H1 (cell line): ENCODE measurements around the gene PLEKHB1. TPM values are rescaled to one million over a fixed set of nuclear protein-coding genes. Genes with fewer than 3 reads are reported as not detected.

Experiments
- CTCF ChIA-PET: fragments of 300-600 bp; sonication (Branson Sonifier 250); formaldehyde crosslinking; loops from one replicate; lab custom pipeline; 2021; ENCODE audit not compliant: partially characterized antibody; lab: Charles Lee
- POLR2A ChIA-PET: fragments of 300-600 bp; sonication (Branson Sonifier 250); formaldehyde crosslinking; loops from one replicate; lab custom pipeline; 2021; ENCODE audit warnings: inconsistent platforms; ENCODE audit not compliant: partially characterized antibody; lab: Charles Lee
- DNase-seq, 2 experiments: peaks; one replicate each; pipeline versions ENCODE4 v3.0.0 to v3.0.0-alpha.2; 2010 to 2022; ENCODE audit warnings: low spot score in 2 of 2, low read depth in 1 of 2, mixed read lengths in 1 of 2
- FAIRE-seq: peaks from 2 replicates; lab custom pipeline; 2011; peaks lifted over from hg19 to GRCh38; lab: Jason Lieb, UNC
- H2AFZ ChIP-seq: 2 replicates; pipeline ENCODE4 v1.8.1; 2012; ENCODE audit warnings: low read length, inconsistent platforms
- H2AK5ac ChIP-seq: 2 replicates; pipeline ENCODE4 v1.6.1; 2013; ENCODE audit warnings: low read depth, low read length
- H2BK120ac ChIP-seq: replicated peaks from 2 replicates; pipeline ENCODE3; 2013; ENCODE audit warnings: low read depth, low read length, inconsistent platforms
- H2BK12ac ChIP-seq: 2 replicates; pipeline ENCODE4 v1.6.1; 2013; ENCODE audit warnings: low read depth, low read length
- H2BK15ac ChIP-seq: 2 replicates; pipeline ENCODE4 v1.6.1; 2013; ENCODE audit warnings: low read length
- H2BK20ac ChIP-seq: 2 replicates; pipeline ENCODE4 v1.6.1; 2013; ENCODE audit warnings: low read length
- H2BK5ac ChIP-seq: 2 replicates; pipeline ENCODE4 v1.6.1; 2013; ENCODE audit warnings: low read depth, low read length
- H3K14ac ChIP-seq: 2 replicates; pipeline ENCODE4 v1.6.1; 2013; ENCODE audit warnings: inconsistent platforms; ENCODE audit not compliant: insufficient read length
- H3K18ac ChIP-seq: 2 replicates; pipeline ENCODE4 v1.6.1; 2013; ENCODE audit warnings: low read length; ENCODE audit errors: extremely low read depth
- H3K23ac ChIP-seq: 2 replicates; pipeline ENCODE4 v1.6.1; 2013; ENCODE audit warnings: inconsistent platforms; ENCODE audit not compliant: insufficient read length
- H3K23me2 ChIP-seq: 2 replicates; pipeline ENCODE4 v1.6.1; 2013; ENCODE audit warnings: low read depth, low read length
- H3K27ac ChIP-seq: 2 replicates; pipeline ENCODE4 v1.6.1; 2011; ENCODE audit warnings: low read depth, low read length, inconsistent platforms
- H3K27me3 ChIP-seq, 4 experiments: replicated peaks in 1 of 4; 1 replicate in 1 of 4; 2 replicates in 3 of 4; pipeline versions ENCODE4 v1.6.1 to v1.8.1; 2011 to 2013; ENCODE audit warnings: low read length in 3 of 4, mild to moderate bottlenecking in 3 of 4, inconsistent platforms in 2 of 4, mixed read lengths in 2 of 4, moderate library complexity in 1 of 4; ENCODE audit not compliant: control insufficient read depth in 3 of 4, insufficient read depth in 3 of 4; ENCODE audit errors: extremely low read depth in 1 of 4
- H3K36me3 ChIP-seq, 4 experiments: 2 replicates each; pipeline versions ENCODE4 v1.6.1 to v1.8.1; 2011 to 2013; ENCODE audit warnings: mild to moderate bottlenecking in 4 of 4, low read length in 3 of 4, moderate library complexity in 2 of 4, control low read depth in 1 of 4, inconsistent platforms in 1 of 4; ENCODE audit not compliant: insufficient read depth in 4 of 4, control insufficient read depth in 2 of 4
- H3K4ac ChIP-seq: replicated peaks from 2 replicates; pipeline ENCODE3; 2013; ENCODE audit warnings: low read length, low read depth, mixed read lengths, inconsistent platforms; ENCODE audit not compliant: insufficient read length
- H3K4me1 ChIP-seq, 4 experiments: replicated peaks in 1 of 4; 1 replicate in 1 of 4; 2 replicates in 3 of 4; pipeline versions ENCODE4 v1.6.1 to v1.8.1; 2011 to 2013; ENCODE audit warnings: low read length in 3 of 4, inconsistent platforms in 2 of 4, mixed read lengths in 1 of 4; ENCODE audit not compliant: insufficient read depth in 4 of 4, control insufficient read depth in 3 of 4
- H3K4me2 ChIP-seq, 2 experiments: 2 replicates each; pipeline versions ENCODE4 v1.6.1 to v1.8.1; 2011 to 2013; ENCODE audit warnings: low read depth in 2 of 2, low read length in 2 of 2, control low read depth in 1 of 2, inconsistent platforms in 1 of 2, mild to moderate bottlenecking in 1 of 2; ENCODE audit not compliant: insufficient read depth in 1 of 2
- H3K4me3 ChIP-seq, 4 experiments: fragments of 200-600, 300-600 bp in 1 of 4; sonication (generic), shearing (Covaris generic), sonication (Bioruptor Twin) in 1 of 4; 2 replicates each; pipeline versions ENCODE4 v1.5.1 to v1.8.1; 2011 to 2016; ENCODE audit warnings: low read length in 4 of 4, low read depth in 3 of 4, control low read depth in 2 of 4, inconsistent platforms in 2 of 4, mild to moderate bottlenecking in 2 of 4, mixed read lengths in 1 of 4, moderate library complexity in 1 of 4; ENCODE audit not compliant: insufficient read depth in 2 of 4; ENCODE audit errors: extremely low read depth in 1 of 4
- H3K56ac ChIP-seq: replicated peaks from 2 replicates; pipeline ENCODE3; 2013; ENCODE audit warnings: low read depth, mild to moderate bottlenecking, mixed read lengths, low read length, inconsistent platforms; ENCODE audit not compliant: insufficient read length
- H3K79me1 ChIP-seq: 2 replicates; pipeline ENCODE4 v1.6.1; 2013; ENCODE audit warnings: low read depth, low read length, control low read depth
- H3K79me2 ChIP-seq, 2 experiments: 2 replicates each; pipeline versions ENCODE4 v1.6.1 to v1.8.1; 2012 to 2013; ENCODE audit warnings: low read length in 2 of 2, mild to moderate bottlenecking in 2 of 2, inconsistent platforms in 1 of 2; ENCODE audit not compliant: insufficient read depth in 2 of 2, control insufficient read depth in 1 of 2
- H3K9ac ChIP-seq, 4 experiments: replicated peaks in 1 of 4; 1 replicate in 1 of 4; 2 replicates in 3 of 4; pipeline versions ENCODE4 v1.6.1 to v1.8.1; 2011 to 2013; ENCODE audit warnings: low read depth in 3 of 4, low read length in 3 of 4, control low read depth in 2 of 4, mild to moderate bottlenecking in 2 of 4, moderate library complexity in 2 of 4, inconsistent platforms in 1 of 4; ENCODE audit errors: extremely low read depth in 1 of 4
- H3K9me3 ChIP-seq, 2 experiments: 2 replicates each; pipeline versions ENCODE4 v1.6.1 to v1.8.1; 2012 to 2013; ENCODE audit warnings: mild to moderate bottlenecking in 2 of 2, moderate library complexity in 2 of 2, control low read depth in 1 of 2, inconsistent platforms in 1 of 2, low read depth in 1 of 2, low read length in 1 of 2, mixed read lengths in 1 of 2; ENCODE audit not compliant: insufficient read depth in 2 of 2
- H4K20me1 ChIP-seq, 2 experiments: replicated peaks in 1 of 2; 2 replicates each; pipeline versions ENCODE3 to v1.8.1; 2011 to 2013; ENCODE audit warnings: inconsistent platforms in 2 of 2, low read length in 2 of 2, mild to moderate bottlenecking in 1 of 2; ENCODE audit not compliant: insufficient read depth in 2 of 2, control insufficient read depth in 1 of 2
- H4K5ac ChIP-seq: 2 replicates; pipeline ENCODE4 v1.6.1; 2013; ENCODE audit warnings: low read length, low read depth, mixed read lengths, inconsistent platforms; ENCODE audit not compliant: insufficient read length
- H4K8ac ChIP-seq: 2 replicates; pipeline ENCODE4 v1.8.0; 2013; ENCODE audit warnings: mild to moderate bottlenecking, moderate library complexity, low read length, inconsistent platforms; ENCODE audit not compliant: insufficient read depth; ENCODE audit errors: extremely low read depth
- H4K91ac ChIP-seq: replicated peaks from 2 replicates; pipeline ENCODE3; 2013; ENCODE audit warnings: low read length, mixed read lengths, inconsistent platforms; ENCODE audit not compliant: insufficient read length
- CBX8 ChIP-seq: fragments of 300-800, 300-1000 bp; sonication (generic); IDR thresholded peaks from 2 replicates; pipeline ENCODE4 v1.7.1; 2016; ENCODE audit warnings: low read depth, low read length, borderline replicate concordance
- CHD2 ChIP-seq: IDR thresholded peaks from 2 replicates; pipeline ENCODE4 v1.6.1; 2012; ENCODE audit warnings: low read length, improper control_type of control experiment
- KDM1A ChIP-seq: fragments of 200-600, 300-600 bp; sonication (generic); IDR thresholded peaks from 2 replicates; pipeline ENCODE4 v1.7.1; 2016; ENCODE audit warnings: mild to moderate bottlenecking, low read length, borderline replicate concordance
- SUZ12 ChIP-seq: fragments of 200-600 bp; sonication (generic); IDR thresholded peaks from 2 replicates; pipeline ENCODE4 v1.6.1; 2012; ENCODE audit warnings: mild to moderate bottlenecking, inconsistent platforms, low read length, moderate library complexity, mixed read lengths
- TAF7 ChIP-seq: optimal IDR thresholded peaks from 2 replicates; pipeline ENCODE3; 2011; ENCODE audit warnings: low read depth, mild to moderate bottlenecking, inconsistent platforms, low read length, moderate library complexity, borderline replicate concordance
- WGBS, 2 experiments: shearing (Covaris generic) in 1 of 2; methylation state at CpG; one replicate each; pipeline versions ENCODE4 v1.1.6 to v1.1.7; 2013 to 2015; ENCODE audit warnings: low lambda C conversion rate in 2 of 2, mixed read lengths in 2 of 2, inconsistent platforms in 1 of 2, low coverage in 1 of 2, missing lambda C conversion rate in 1 of 2; ENCODE audit not compliant: insufficient replicate concordance in 2 of 2, insufficient coverage in 1 of 2, insufficient read length in 1 of 2; ENCODE audit errors: extremely low coverage in 1 of 2, missing lambda C conversion rate in 1 of 2; 5-methylcytosine and 5-hydroxymethylcytosine counted together
- polyA plus RNA-seq, 7 experiments: library from polyadenylated mRNA; depleted of rRNA in 3 of 7; stranded (reverse) in 5 of 7; unstranded in 2 of 7; fragments of >200 nt in 5 of 7; fragments of 200-250 nt in 2 of 7; gene quantifications; 1 replicate in 5 of 7; 2 replicates in 1 of 7; 4 replicates in 1 of 7; pipeline versions ENCODE4 v1.2.1 to v1.2.3, GENCODE V29; 2011 to 2013; ENCODE audit warnings: missing spikeins in 2 of 7, mixed read lengths in 2 of 7
- total RNA-seq: library from RNA; stranded (reverse); fragmentation: NEBNext Ultra II Directional; extraction: Animal tissue kit (Norgen Biotek cat#: 25700); gene quantifications from 2 replicates; pipeline ENCODE4 v1.2.1, GENCODE V29; 2021
- TF ChIP-seq, protein P1 (sequence below): IDR thresholded peaks from 2 replicates; pipeline ENCODE4 v1.6.1; 2011; ENCODE audit warnings: low read length, improper control_type of control experiment

PLEKHB1 gene
- total and polyA plus RNA-seq, 2 of the 8 experiments (the other 6 are each of a cell fraction or from before 2014, with no cell fraction given), result 14.8 to 24.5 TPM

DNA sequence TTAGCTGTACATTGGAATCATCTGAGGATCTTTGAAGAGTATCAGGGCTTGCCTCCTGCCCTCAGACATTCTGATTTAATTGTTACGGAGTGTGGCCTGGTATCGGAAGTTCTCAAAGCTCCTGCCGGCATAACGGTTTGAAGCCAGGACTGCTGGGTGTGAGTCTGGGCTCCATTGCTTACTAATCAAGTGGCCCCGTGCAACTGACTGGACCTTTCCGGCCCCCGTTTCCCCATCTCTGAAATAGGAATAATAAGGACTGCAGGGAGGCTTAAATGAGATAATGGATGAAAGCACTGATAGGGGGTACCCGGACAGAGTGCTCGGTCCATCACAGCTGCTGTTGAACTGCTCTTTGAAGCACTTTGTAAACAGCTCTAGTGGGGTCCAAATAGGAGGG, 1.7 kb downstream of the PLEKHB1 start:
- H3K4me3 ChIP-seq, result peak overlapping the region; percentile 41 to 73 (median 58); a peak in 6 of 8 replicates
- H3K23ac ChIP-seq, result no peak overlapping the region
- peaks cover 0 to 4% (median 0%) of the 10 kb centered on the region in 4 experiments; a peak in 3 of 7 replicates for H3K27me3 ChIP-seq
- H3K4me1 ChIP-seq, result peaks cover 9 to 25% (median 18%) of the 10 kb centered on the region in 4 experiments
- H2AFZ ChIP-seq, result no peak overlapping the region
- H3K4ac ChIP-seq, result no peak overlapping the region
- no peak overlapping the region for H2BK5ac ChIP-seq
- POLR2A ChIA-PET, result interaction anchor here (0.5 to 4.5 kb wide), 6 partner anchors 13 to 402 kb away, joined by 3 to 31 read pairs (median 4); no protein-coding TSS in a partner anchor
- no peak for FAIRE-seq
- no peak for DNase-seq
- no peak overlapping the region for H3K56ac ChIP-seq
- H4K91ac ChIP-seq, result no peak overlapping the region
- H3K36me3 ChIP-seq, result no peaks in the 10 kb centered on the region
- H3K9ac ChIP-seq, result peak overlapping the region in 1 of 4 experiments; percentile 44; a peak in 1 of 7 replicates
- no peaks in the 10 kb centered on the region for H3K79me2 ChIP-seq
- 0 out of 2 replicates have a peak overlapping the region, but pooled peaks have one; percentile 10 for H2BK12ac ChIP-seq
- no peak overlapping the region for H4K5ac ChIP-seq
- H2BK15ac ChIP-seq, result peak overlapping the region; percentile 53; the same call in 1 of the 2 replicates
- H3K23me2 ChIP-seq, result peaks cover 16% of the 10 kb centered on the region
- no peak overlapping the region for H4K8ac ChIP-seq
- no peak overlapping the region for H3K27ac ChIP-seq
- no peak overlapping the region for H3K14ac ChIP-seq
- H3K18ac ChIP-seq, result no peak overlapping the region
- no peaks in the 10 kb centered on the region for H3K79me1 ChIP-seq
- WGBS, 2 experiments, result 86% methylated on average over 9 of the region's 9 CpGs; no CpG with 5 or more reads in 1 of the 2 experiments
- H3K9me3 ChIP-seq, result no peaks in the 10 kb centered on the region
- H4K20me1 ChIP-seq, result no peaks in the 10 kb centered on the region
- H3K4me2 ChIP-seq, result peak overlapping the region; percentile 83 to 96
- CTCF ChIA-PET, result interaction anchor here (1.3 to 30.1 kb wide), 6 partner anchors 1 to 287 kb away, joined by 3 to 653 read pairs (median 11); partner anchors contain the start of gene PLEKHB1
- H2BK120ac ChIP-seq, result no peak overlapping the region
- H2BK20ac ChIP-seq, result no peak overlapping the region
- 0 out of 2 replicates have a peak overlapping the region, but pooled peaks have one; percentile 6 for H2AK5ac ChIP-seq
- TF ChIP-seq CBX8 (no peak), KDM1A (no peak), SUZ12 (no peak), TAF7 (no peak), CHD2 (no peak)
- TF ChIP-seq, protein P1, sequence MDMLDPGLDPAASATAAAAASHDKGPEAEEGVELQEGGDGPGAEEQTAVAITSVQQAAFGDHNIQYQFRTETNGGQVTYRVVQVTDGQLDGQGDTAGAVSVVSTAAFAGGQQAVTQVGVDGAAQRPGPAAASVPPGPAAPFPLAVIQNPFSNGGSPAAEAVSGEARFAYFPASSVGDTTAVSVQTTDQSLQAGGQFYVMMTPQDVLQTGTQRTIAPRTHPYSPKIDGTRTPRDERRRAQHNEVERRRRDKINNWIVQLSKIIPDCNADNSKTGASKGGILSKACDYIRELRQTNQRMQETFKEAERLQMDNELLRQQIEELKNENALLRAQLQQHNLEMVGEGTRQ, result no peak
